GM18499 (cell line): ENCODE data around the gene NKX3-2.

Source experiments
- ATAC-seq: cut with Tn5 transposase; IDR thresholded peaks from one replicate; pipeline ENCODE4 v1.9.1; 2021; ENCODE audit warnings: moderate number of reproducible peaks; ENCODE audit not compliant: insufficient read depth, unreplicated experiment

The NKX3-2 gene

DNA sequence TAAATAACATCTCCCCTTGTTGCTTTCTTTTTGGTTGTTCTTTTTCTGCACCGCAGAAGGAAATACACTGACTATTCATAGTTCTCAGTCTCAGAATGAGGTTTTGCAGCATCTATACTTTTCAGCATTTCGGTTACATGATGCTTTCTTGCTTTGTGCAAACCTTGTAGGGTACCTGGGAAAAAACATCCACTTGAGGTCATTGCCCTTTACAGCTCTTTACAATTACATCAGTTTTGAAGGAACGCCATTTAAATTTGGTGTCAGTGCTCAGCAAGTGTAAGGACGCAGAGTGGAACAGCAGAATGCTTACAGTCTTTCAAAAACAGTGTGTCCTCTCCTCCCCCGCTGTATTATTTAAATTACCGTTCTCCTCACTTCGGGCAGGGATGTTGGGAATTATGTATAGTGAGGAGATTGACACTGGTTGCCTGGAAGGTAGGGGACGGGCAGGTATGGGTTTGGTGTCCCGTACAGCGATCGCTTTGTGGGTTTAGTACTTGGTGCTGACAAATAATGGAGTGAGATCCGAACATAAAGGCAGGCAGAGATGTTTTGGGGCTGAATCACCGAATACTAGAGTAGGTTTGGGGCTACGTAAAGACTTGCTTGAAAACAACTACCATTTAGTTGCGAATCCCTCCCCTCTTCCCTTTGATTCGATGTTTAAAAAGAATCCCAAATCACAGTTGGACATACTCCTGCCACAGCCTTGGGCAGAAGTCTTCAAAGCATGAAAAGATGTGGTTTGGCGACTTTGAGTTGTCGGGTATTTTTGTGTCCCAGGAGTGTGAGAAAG, 2.0 kb upstream of the NKX3-2 start:
- no peak for ATAC-seq

GRCh38 chr4:13545394-13545808, 1.1 kb upstream of the NKX3-2 start:
- no peak for ATAC-seq

GRCh38 chr4:13544606-13545393, 492 bp upstream of the NKX3-2 start:
- no peak for ATAC-seq

DNA sequence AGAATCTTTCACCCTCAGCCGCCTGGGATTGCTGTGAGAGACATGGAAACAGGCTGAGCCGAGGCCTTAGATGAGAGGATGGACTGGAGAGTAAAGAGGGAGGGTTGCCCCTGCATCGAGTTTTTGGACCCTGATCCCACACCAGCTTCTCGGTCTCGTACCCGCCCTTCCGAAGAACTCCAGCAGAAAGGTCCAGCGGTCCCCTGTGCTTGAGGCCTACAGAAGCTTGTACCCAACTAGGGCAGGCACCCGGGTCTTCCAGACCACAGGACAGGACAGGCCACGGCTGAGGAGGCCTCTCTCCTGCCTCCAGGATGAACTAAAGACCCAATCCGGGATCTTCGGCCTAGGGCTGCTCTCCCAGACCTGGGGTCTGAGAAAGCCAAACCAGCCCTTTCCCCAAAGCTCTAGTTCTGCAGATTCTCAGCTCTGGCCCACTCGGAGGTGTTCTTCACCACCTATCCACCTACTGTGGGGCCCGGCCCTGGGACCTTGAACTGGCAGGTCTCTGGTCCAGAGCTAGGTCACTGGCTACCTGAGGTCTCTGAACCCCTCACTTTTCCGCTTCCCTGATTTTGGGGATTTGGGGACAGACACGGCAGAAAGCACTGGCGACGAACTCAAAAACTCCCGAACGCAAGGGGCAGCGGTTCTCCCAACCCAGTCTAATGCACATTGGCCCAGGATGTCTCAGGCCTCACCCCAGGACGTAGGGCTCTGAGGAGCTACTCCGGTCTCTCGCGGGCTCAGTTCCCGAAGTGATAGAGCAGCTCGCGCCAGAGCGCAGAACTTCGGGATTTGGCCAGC, 1.1 kb downstream of the NKX3-2 start:
- no peak for ATAC-seq

GRCh38 chr4:13542577-13543031, 1.7 kb downstream of the NKX3-2 start:
- ATAC-seq: no peak

GRCh38 chr4:13541720-13542576, 2.4 kb downstream of the NKX3-2 start:
- no peak for ATAC-seq

GRCh38 chr4:13541176-13541604, 3.1 kb downstream of the NKX3-2 start:
- no peak for ATAC-seq

GRCh38 chr4:13540446-13541175, 3.7 kb downstream of the NKX3-2 start:
- ATAC-seq: no peak

- ATAC-seq: no peak
Measured at GRCh38 chr4:13539619-13540445, 4.5 kb downstream of the NKX3-2 start.

- no peak for ATAC-seq
Measured at GRCh38 chr4:13539047-13539618, 5.2 kb downstream of the NKX3-2 start.

DNA sequence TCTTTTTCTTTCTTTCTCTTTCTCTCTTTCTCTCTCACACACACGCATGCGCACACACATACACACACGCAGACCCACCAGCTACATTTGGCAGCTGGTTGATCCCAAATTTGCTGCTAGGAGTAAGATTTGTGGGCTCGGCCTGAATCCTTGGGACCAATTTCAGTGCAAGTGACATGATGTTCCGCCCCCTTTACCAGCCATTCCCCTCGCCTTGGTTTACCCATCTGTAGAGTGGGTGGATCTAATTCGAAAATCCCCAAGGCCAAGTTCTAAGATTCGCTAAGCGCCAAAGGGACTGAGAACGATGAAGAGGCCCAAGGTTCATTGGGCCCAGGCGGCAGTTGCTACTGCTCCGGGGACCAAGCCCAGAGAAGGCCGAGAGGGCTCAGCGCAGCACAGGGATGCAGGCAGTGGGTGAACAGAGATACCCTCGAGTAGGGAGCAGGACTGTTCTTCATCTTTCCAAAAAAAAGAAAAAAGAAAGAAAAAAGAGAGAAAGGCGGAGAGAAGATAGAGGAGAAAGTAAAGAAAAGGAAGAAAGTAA, 5.8 kb downstream of the NKX3-2 start:
- no peak for ATAC-seq

GRCh38 chr4:13537832-13538177, 6.5 kb downstream of the NKX3-2 start:
- ATAC-seq: no peak

DNA sequence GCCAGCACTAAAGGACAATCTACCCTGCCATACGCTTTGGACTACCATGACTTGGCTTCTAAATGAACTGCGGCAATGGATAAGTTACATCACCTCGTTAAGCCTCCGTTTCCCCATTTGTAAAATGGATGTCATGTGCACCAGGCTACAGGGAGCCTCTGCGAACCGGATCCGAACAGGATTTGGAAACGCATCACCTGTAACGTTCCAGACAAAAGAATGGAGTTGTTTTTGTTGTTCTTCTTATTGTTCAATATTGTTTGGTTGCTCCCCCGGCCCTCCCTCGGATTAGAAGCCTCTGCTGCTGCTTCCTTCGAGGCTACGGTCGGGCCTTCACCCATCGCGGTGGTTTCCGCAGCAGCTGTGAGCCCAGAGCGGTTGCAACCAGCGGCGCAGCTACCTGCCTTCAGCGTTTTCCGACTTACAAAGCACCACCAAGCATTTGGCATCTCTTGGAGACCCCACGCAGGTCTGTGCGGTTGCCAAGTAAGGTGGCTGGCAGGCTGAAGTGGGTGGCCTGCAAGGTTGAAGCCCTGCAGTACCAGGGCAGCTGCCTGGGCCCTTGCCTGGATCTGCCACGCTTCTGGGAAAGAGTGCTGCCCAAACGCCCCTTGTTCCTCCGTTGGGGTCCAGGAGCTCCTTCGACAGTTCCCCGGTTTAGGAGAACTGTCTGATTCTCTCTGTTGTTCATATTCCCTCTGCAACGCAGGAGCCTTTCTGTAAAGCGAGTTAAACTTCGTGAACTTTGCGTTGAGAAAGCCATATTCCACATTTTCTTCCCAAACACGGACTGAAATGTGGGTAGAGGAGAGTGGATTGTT, 7.1 kb downstream of the NKX3-2 start:
- no peak for ATAC-seq

DNA sequence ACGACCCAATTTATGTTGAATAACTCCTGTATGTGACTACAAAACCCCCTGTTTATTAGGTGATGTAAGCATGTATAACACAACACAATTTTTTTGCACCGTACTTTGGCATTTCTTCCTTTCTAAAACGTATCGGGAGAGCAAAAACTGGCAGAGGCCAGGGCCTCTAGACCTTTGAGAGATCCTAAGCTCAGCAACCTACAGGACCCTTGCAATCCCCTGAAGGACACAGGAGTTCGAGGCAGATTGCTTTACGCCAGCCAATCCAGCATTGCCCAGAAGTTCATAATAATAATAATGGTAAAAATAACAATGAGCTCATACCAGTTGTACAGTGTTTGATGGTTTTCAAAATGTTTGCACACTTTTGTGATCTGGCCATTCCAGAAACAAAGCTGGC, 7.7 kb downstream of the NKX3-2 start:
- ATAC-seq: no peak

- ATAC-seq: no peak
Measured at GRCh38 chr4:13535708-13536361, 8.5 kb downstream of the NKX3-2 start.

DNA sequence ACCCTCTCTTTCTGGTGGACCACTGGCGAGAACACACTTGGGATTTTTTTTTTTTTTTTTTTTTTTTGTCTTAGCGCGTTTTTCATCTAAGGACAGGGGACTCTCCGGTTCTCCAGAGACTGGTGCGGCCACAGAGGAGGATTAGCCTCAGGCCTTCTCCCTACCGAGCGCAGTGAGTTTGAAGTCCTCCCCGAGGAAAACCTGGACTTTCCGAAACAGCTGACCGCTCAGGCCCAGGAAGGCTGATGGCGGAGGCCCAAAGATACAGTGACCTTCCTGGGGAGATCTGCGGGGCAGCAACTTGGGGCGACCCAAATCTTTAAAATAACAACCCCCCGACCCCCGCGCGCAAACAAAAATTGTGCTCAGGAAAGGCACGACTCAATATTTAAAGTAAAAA, 9.2 kb downstream of the NKX3-2 start:
- no peak for ATAC-seq
